ENCODE data around the gene MYH7B.

Gene MYH7B

GRCh38 chr20:34974246-34974645 is 18.6 kb downstream of the MYH7B start:
- peaks cover 11% of the 10 kb centered on the region for H3K27me3 ChIP-seq (ENCODE audit: low read depth, low read length)
- H3K9me3 ChIP-seq (ENCODE audit: insufficient read depth, low read length) = no peaks in the 10 kb centered on the region
- TF ChIP-seq EZH2phosphoT487 (IDR thresholded peaks at IDR 0.05; ENCODE audit: low read depth) = no peak
- TF ChIP-seq CTCF (IDR thresholded peaks at IDR 0.05; ENCODE audit: low read depth, low read length) = no peak
- H3K4me2 ChIP-seq (ENCODE audit: low read length) = no peak overlapping the region
- no peaks in the 10 kb centered on the region for H4K20me1 ChIP-seq (ENCODE audit: insufficient read depth, low read length)
- no peak overlapping the region for H3K27ac ChIP-seq (ENCODE audit: low read length)
- no peak overlapping the region for H3K9ac ChIP-seq (ENCODE audit: low read length)
- no peak overlapping the region for H3K4me3 ChIP-seq (ENCODE audit: low read length)
- no peaks in the 10 kb centered on the region for H3K36me3 ChIP-seq (replicated peaks; ENCODE audit: low read depth, low read length)
- H3K4me1 ChIP-seq (ENCODE audit: low read length) = no peaks in the 10 kb centered on the region
- no peaks in the 10 kb centered on the region for H3K79me2 ChIP-seq (ENCODE audit: low read length)
- no peak overlapping the region for H2AFZ ChIP-seq (ENCODE audit: low read depth, low read length)

- peaks cover 11% of the 10 kb centered on the region for H3K27me3 ChIP-seq (ENCODE audit: low read depth, low read length)
- H3K4me2 ChIP-seq (ENCODE audit: low read length) = no peak overlapping the region
- no peak for TF ChIP-seq EZH2phosphoT487 (IDR thresholded peaks at IDR 0.05; ENCODE audit: low read depth)
- H3K4me1 ChIP-seq (ENCODE audit: low read length) = no peaks in the 10 kb centered on the region
- no peaks in the 10 kb centered on the region for H3K36me3 ChIP-seq (replicated peaks; ENCODE audit: low read depth, low read length)
- no peak overlapping the region for H2AFZ ChIP-seq (ENCODE audit: low read depth, low read length)
- no peaks in the 10 kb centered on the region for H3K79me2 ChIP-seq (ENCODE audit: low read length)
- no peak overlapping the region for H3K27ac ChIP-seq (ENCODE audit: low read length)
- H3K9ac ChIP-seq (ENCODE audit: low read length) = no peak overlapping the region
- H3K9me3 ChIP-seq (ENCODE audit: insufficient read depth, low read length) = no peaks in the 10 kb centered on the region
- H3K4me3 ChIP-seq (ENCODE audit: low read length) = no peak overlapping the region
- H4K20me1 ChIP-seq (ENCODE audit: insufficient read depth, low read length) = no peaks in the 10 kb centered on the region
These were observed 20.6 kb downstream of the MYH7B start for GRCh38 chr20:34976286-34976685.

GRCh38 chr20:34977365-34978091 is 21.9 kb downstream of the MYH7B start:
- H3K4me2 ChIP-seq (ENCODE audit: low read length) = no peak overlapping the region
- H4K20me1 ChIP-seq (ENCODE audit: insufficient read depth, low read length) = no peaks in the 10 kb centered on the region
- TF ChIP-seq CTCF (IDR thresholded peaks at IDR 0.05; ENCODE audit: low read depth, low read length) (no peak), EZH2phosphoT487 (IDR thresholded peaks at IDR 0.05; ENCODE audit: low read depth) (no peak)
- no peak overlapping the region for H2AFZ ChIP-seq (ENCODE audit: low read depth, low read length)
- H3K4me1 ChIP-seq (ENCODE audit: low read length) = no peaks in the 10 kb centered on the region
- H3K4me3 ChIP-seq (ENCODE audit: low read length) = no peak overlapping the region
- H3K9me3 ChIP-seq (ENCODE audit: insufficient read depth, low read length) = no peaks in the 10 kb centered on the region
- peaks cover 11% of the 10 kb centered on the region for H3K27me3 ChIP-seq (ENCODE audit: low read depth, low read length)
- H3K27ac ChIP-seq (ENCODE audit: low read length) = no peak overlapping the region
- H3K36me3 ChIP-seq (replicated peaks; ENCODE audit: low read depth, low read length) = no peaks in the 10 kb centered on the region
- H3K79me2 ChIP-seq (ENCODE audit: low read length) = no peaks in the 10 kb centered on the region
- no peak overlapping the region for H3K9ac ChIP-seq (ENCODE audit: low read length)

- Histone ChIP-seq H3K4me1 (ENCODE audit: low read length) (no peaks in the 10 kb centered on the region), H3K27ac (ENCODE audit: low read length) (no peak overlapping the region), H3K36me3 (replicated peaks; ENCODE audit: low read depth, low read length) (no peaks in the 10 kb centered on the region), H3K27me3 (ENCODE audit: low read depth, low read length) (peaks cover 11% of the 10 kb centered on the region), H3K4me2 (ENCODE audit: low read length) (no peak overlapping the region), H3K79me2 (ENCODE audit: low read length) (no peaks in the 10 kb centered on the region), H3K9me3 (ENCODE audit: insufficient read depth, low read length) (no peaks in the 10 kb centered on the region), H3K9ac (ENCODE audit: low read length) (no peak overlapping the region), H4K20me1 (ENCODE audit: insufficient read depth, low read length) (no peaks in the 10 kb centered on the region), H2AFZ (ENCODE audit: low read depth, low read length) (no peak overlapping the region), H3K4me3 (ENCODE audit: low read length) (no peak overlapping the region)
- TF ChIP-seq EZH2phosphoT487 (IDR thresholded peaks at IDR 0.05; ENCODE audit: low read depth) = no peak
These were observed 22.6 kb downstream of the MYH7B start for GRCh38 chr20:34978092-34978744.
